AG08395 (cell line): ENCODE measurements around the gene MRTFB.
A peak's percentile ranks its signal among the peaks of the same experiment; 100 is the strongest.
"Not testable (repeated sequence)": the region's sequence is repeated elsewhere in the genome, so short reads cannot be mapped to it uniquely, and the experiment has no call there.

Source experiments
- DNase-seq: peaks from one replicate; pipeline ENCODE4 v3.0.0; 2012; ENCODE audit warnings: mixed read lengths, low spot score

The MRTFB gene

GRCh38 chr16:14070877-14071575 is at the start of gene MRTFB:
Gene MRTFB (plus strand): TSS chr16:14071319. CDS start chr16:14140607, 69,288 bp downstream.
- DNase-seq, result peak; percentile 80

- DNase-seq, result not testable (repeated sequence)
Measured at GRCh38 chr16:14023526-14023925, 47.6 kb upstream of the MRTFB start.

GRCh38 chr16:14024283-14024682 is 46.8 kb upstream of the MRTFB start:
- DNase-seq, result no peak

- DNase-seq, result no peak
Measured at GRCh38 chr16:14026572-14027285, 44.4 kb upstream of the MRTFB start.

- no peak for DNase-seq
Measured at GRCh38 chr16:14028202-14028601, 42.9 kb upstream of the MRTFB start.

GRCh38 chr16:14029658-14030057 is 41.5 kb upstream of the MRTFB start:
- no peak for DNase-seq

GRCh38 chr16:14035092-14035491 is 36.0 kb upstream of the MRTFB start:
- no peak for DNase-seq

GRCh38 chr16:14036889-14037288 is 34.2 kb upstream of the MRTFB start:
- no peak for DNase-seq

- no peak for DNase-seq
Measured at GRCh38 chr16:14037960-14038359, 33.2 kb upstream of the MRTFB start.

- DNase-seq, result no peak
Measured at GRCh38 chr16:14041164-14041563, 30.0 kb upstream of the MRTFB start.

GRCh38 chr16:14042706-14043105 is 28.4 kb upstream of the MRTFB start:
- DNase-seq, result no peak

GRCh38 chr16:14043278-14043677 is 27.8 kb upstream of the MRTFB start:
- no peak for DNase-seq

- DNase-seq, result no peak
Measured at GRCh38 chr16:14043793-14044192, 27.3 kb upstream of the MRTFB start.

- not testable (repeated sequence) for DNase-seq
Measured at GRCh38 chr16:14047121-14047859, 23.8 kb upstream of the MRTFB start.

- no peak for DNase-seq
Measured at GRCh38 chr16:14050291-14051027, 20.7 kb upstream of the MRTFB start.

- no peak for DNase-seq
Measured at GRCh38 chr16:14051103-14051729, 19.9 kb upstream of the MRTFB start.

- DNase-seq, result no peak
Measured at GRCh38 chr16:14056970-14057369, 14.1 kb upstream of the MRTFB start.

- DNase-seq, result no peak
Measured at GRCh38 chr16:14057878-14058382, 13.2 kb upstream of the MRTFB start.

- DNase-seq, result no peak
Measured at GRCh38 chr16:14061732-14062259, 9.3 kb upstream of the MRTFB start.

- no peak for DNase-seq
Measured at GRCh38 chr16:14062261-14062660, 8.9 kb upstream of the MRTFB start.
